GM13976 (cell line): ENCODE measurements around the gene PDIA6.

ENCODE experiments used
- DNase-seq: peaks from one replicate; pipeline ENCODE4 v3.0.0; 2012; ENCODE audit warnings: low spot score
- CTCF ChIP-seq: IDR thresholded peaks from 2 replicates; pipeline ENCODE4 v1.5.1; 2012; ENCODE audit warnings: borderline replicate concordance, mild to moderate bottlenecking; ENCODE audit not compliant: insufficient read depth; ENCODE audit errors: extremely low read depth, missing control alignments, control extremely low read depth
- in situ Hi-C: fragments of 300-500 bp; cut with MboI; formaldehyde crosslinking; loops from one replicate; pipeline ENCODE4 v1.12.0; 2022; ENCODE audit warnings: low sequenced_read_pairs, mixed read lengths, inconsistent platforms; ENCODE audit not compliant: unreplicated experiment

PDIA6 gene

GRCh38 chr2:10733566-10733925, 79.0 kb downstream of the PDIA6 start:
- in situ Hi-C loops = no loop called here
- no peak for DNase-seq
- TF ChIP-seq CTCF = no peak
